HepG2 (cell line): ENCODE measurements around the gene EIF1. TPM values are rescaled to one million over a fixed set of nuclear protein-coding genes. Genes with fewer than 3 reads are reported as not detected.

Experiments used
- ATF1 ChIP-seq: IDR thresholded peaks from 2 replicates; pipeline ENCODE4 v1.6.1; 2016; ENCODE audit warnings: mild to moderate bottlenecking, control low read depth
- DMAP1 ChIP-seq: IDR thresholded peaks from 2 replicates; pipeline ENCODE4 v1.6.1; 2016
- ETV6 ChIP-seq: sonication (generic); formaldehyde crosslinking; conservative IDR thresholded peaks from 2 replicates; pipeline ENCODE4 v1.4.0; 2020; ENCODE audit warnings: missing genetic modification reagents
- FLYWCH1 ChIP-seq: sonication (generic); formaldehyde crosslinking; IDR thresholded peaks from 2 replicates; pipeline ENCODE4 v1.8.1; 2023; ENCODE audit warnings: mild to moderate bottlenecking, missing genetic modification reagents
- GABPA ChIP-seq, 2 experiments: IDR thresholded peaks; 2 replicates each; pipeline ENCODE4 v1.6.1; 2011 to 2016; ENCODE audit warnings: low read depth in 2 of 2, low read length in 1 of 2, missing biosample characterization in 1 of 2, missing genetic modification characterization in 1 of 2
- GMEB2 ChIP-seq: IDR thresholded peaks from 2 replicates; pipeline ENCODE4 v1.6.1; 2016; ENCODE audit warnings: missing biosample characterization, missing genetic modification reagents, low read depth
- MED8 ChIP-seq: sonication (generic); formaldehyde crosslinking; IDR thresholded peaks from 2 replicates; pipeline ENCODE4 v1.8.1; 2023; ENCODE audit warnings: mild to moderate bottlenecking, missing genetic modification reagents; ENCODE audit not compliant: insufficient replicate concordance
- MEIS2 ChIP-seq: sonication (generic); formaldehyde crosslinking; IDR thresholded peaks from 2 replicates; pipeline ENCODE4 v1.9.0; 2021; ENCODE audit warnings: mild to moderate bottlenecking, missing genetic modification reagents
- PCBP2 ChIP-seq: fragments of 200-400 bp; formaldehyde crosslinking; optimal IDR thresholded peaks from 2 replicates; pipeline ENCODE3; 2018; ENCODE audit warnings: low read length, low read depth; ENCODE audit not compliant: poor library complexity, severe bottlenecking
- RAD21 ChIP-seq: fragments of 450-650 bp; formaldehyde crosslinking; IDR thresholded peaks from 2 replicates; pipeline ENCODE4 v1.5.0; 2020; ENCODE audit warnings: mild to moderate bottlenecking
- REL ChIP-seq: sonication (generic); formaldehyde crosslinking; conservative IDR thresholded peaks from 2 replicates; pipeline ENCODE4 v1.8.0; 2022; ENCODE audit warnings: mild to moderate bottlenecking, missing genetic modification reagents, moderate library complexity
- SAFB2 ChIP-seq: sonication (generic); formaldehyde crosslinking; IDR thresholded peaks from 2 replicates; pipeline ENCODE4 v1.5.1; 2020; ENCODE audit warnings: missing genetic modification reagents, low read depth, mild to moderate bottlenecking, borderline replicate concordance
- TARDBP ChIP-seq: sonication (generic); formaldehyde crosslinking; IDR thresholded peaks from 2 replicates; pipeline ENCODE4 v1.8.0; 2022; ENCODE audit warnings: mild to moderate bottlenecking, missing genetic modification reagents
- ZFAT ChIP-seq: sonication (generic); formaldehyde crosslinking; conservative IDR thresholded peaks from 2 replicates; pipeline ENCODE4 v1.8.1; 2023; ENCODE audit warnings: missing genetic modification reagents, inconsistent platforms
- ZMYM2 ChIP-seq: sonication (generic); formaldehyde crosslinking; IDR thresholded peaks from 2 replicates; pipeline ENCODE4 v1.8.0; 2022; ENCODE audit warnings: mild to moderate bottlenecking, missing genetic modification reagents
- ZNF18 ChIP-seq: sonication (generic); formaldehyde crosslinking; IDR thresholded peaks from 2 replicates; pipeline ENCODE4 v1.8.0; 2022; ENCODE audit warnings: mild to moderate bottlenecking, missing genetic modification reagents; ENCODE audit not compliant: insufficient replicate concordance
- ZNF224 ChIP-seq: sonication (generic); formaldehyde crosslinking; IDR thresholded peaks from 2 replicates; pipeline ENCODE4 v1.5.0; 2020; ENCODE audit warnings: mild to moderate bottlenecking, missing genetic modification reagents
- ZNF354B ChIP-seq: sonication (generic); formaldehyde crosslinking; IDR thresholded peaks from 2 replicates; pipeline ENCODE4 v1.8.0; 2022; ENCODE audit warnings: mild to moderate bottlenecking, missing genetic modification reagents
- ZNF430 ChIP-seq: sonication (generic); formaldehyde crosslinking; IDR thresholded peaks from 2 replicates; pipeline ENCODE4 v1.9.0; 2021; ENCODE audit warnings: mild to moderate bottlenecking, missing genetic modification reagents
- ZNF441 ChIP-seq: sonication (generic); formaldehyde crosslinking; IDR thresholded peaks from 2 replicates; pipeline ENCODE4 v1.7.0; 2021; ENCODE audit warnings: missing genetic modification reagents, borderline replicate concordance
- ZNF597 ChIP-seq: sonication (generic); formaldehyde crosslinking; IDR thresholded peaks from 2 replicates; pipeline ENCODE4 v1.5.0; 2020; ENCODE audit warnings: missing genetic modification reagents
- ZNF7 ChIP-seq: IDR thresholded peaks from 2 replicates; pipeline ENCODE4 v1.6.1; 2016; ENCODE audit warnings: missing biosample characterization, missing genetic modification reagents
- ZXDC ChIP-seq: sonication (generic); formaldehyde crosslinking; IDR thresholded peaks from 2 replicates; pipeline ENCODE4 v1.5.0; 2020; ENCODE audit warnings: mild to moderate bottlenecking, missing genetic modification reagents
- polyA plus RNA-seq, 8 experiments: library from polyadenylated mRNA; depleted of rRNA in 3 of 8; stranded (reverse) in 7 of 8; unstranded in 1 of 8; fragments of >200 nt; fragmentation: Illumina TruSeq in 4 of 8; extraction: Trizol in 4 of 8; gene quantifications; 2 replicates each; pipeline versions ENCODE4 v1.2.1 to v1.2.3, GENCODE V29; 2011 to 2016; ENCODE audit warnings: low read depth in 4 of 8, missing spikeins in 1 of 8, mixed read lengths in 1 of 8; ENCODE audit not compliant: insufficient read depth in 1 of 8
- total RNA-seq, 5 experiments: library from RNA; depleted of rRNA; stranded (reverse); fragments of >200 nt; fragmentation: Illumina TruSeq; extraction: Trizol; gene quantifications; 2 replicates each; pipeline ENCODE4 v1.2.3, GENCODE V29; 2016; ENCODE audit warnings: low read depth in 1 of 5

EIF1 gene
- total and polyA plus RNA-seq, 2 of the 13 experiments (the other 11 are each of a cell fraction or from before 2014, with no cell fraction given) = 147 to 517 TPM

GRCh38 chr17:41738077-41738800, 49.6 kb downstream of the EIF1 start (continued):
- TF ChIP-seq ZNF18 (CRISPR knock-in tag) = no peak
- no peak for TF ChIP-seq PCBP2
- no peak for TF ChIP-seq ATF1 (CRISPR knock-in tag)
- no peak for TF ChIP-seq SAFB2 (CRISPR knock-in tag)
- TF ChIP-seq ZFAT (CRISPR knock-in tag) = no peak
- peak; percentile 39; the same call in 1 of the 2 replicates for TF ChIP-seq ZXDC (CRISPR knock-in tag)
- TF ChIP-seq ZNF597 (CRISPR knock-in tag) = no peak
- peak; percentile 63; the same call in 1 of the 2 replicates for TF ChIP-seq ZNF441 (CRISPR knock-in tag)
- peak; percentile 68 for TF ChIP-seq DMAP1 (CRISPR knock-in tag)
- no peak for TF ChIP-seq MED8
- no peak; the same call in 1 of the 2 replicates for TF ChIP-seq ZNF354B
- no peak for TF ChIP-seq ZNF7
- no peak for TF ChIP-seq GABPA (IDR thresholded peaks at IDR 0.05; ENCODE audit: low read depth, low read length)
- no peak for TF ChIP-seq GABPA (CRISPR knock-in tag; IDR thresholded peaks at IDR 0.05; ENCODE audit: low read depth)
- no peak for TF ChIP-seq ZNF224 (CRISPR knock-in tag)
- 0 out of 2 replicates have a peak, but pooled peaks have one; percentile 31 for TF ChIP-seq FLYWCH1 (CRISPR knock-in tag)
- TF ChIP-seq TARDBP (CRISPR knock-in tag) = peak; percentile 33; the same call in 1 of the 2 replicates
- TF ChIP-seq GMEB2 (CRISPR knock-in tag) = no peak
- no peak for TF ChIP-seq MEIS2 (CRISPR knock-in tag)
- TF ChIP-seq RAD21 (CRISPR knock-in tag) = peak; percentile 100
- TF ChIP-seq ZMYM2 = peak; percentile 53; the same call in 1 of the 2 replicates
- TF ChIP-seq REL (CRISPR knock-in tag) = no peak
- TF ChIP-seq ETV6 (CRISPR knock-in tag) = no peak; the same call in 1 of the 2 replicates
- 0 out of 2 replicates have a peak, but pooled peaks have one; percentile 64 for TF ChIP-seq ZNF430
